AG09319 (cell line): ENCODE data around the gene AUTS2.

ENCODE experiments used
- DNase-seq: peaks from one replicate; pipeline ENCODE4 v3.0.0-alpha.2; 2010; ENCODE audit warnings: low read depth; ENCODE audit errors: extremely low read depth
- TF ChIP-seq, protein P1 (sequence below): IDR thresholded peaks from 2 replicates; pipeline ENCODE4 v1.5.1; 2011; ENCODE audit warnings: low read depth, mild to moderate bottlenecking, inconsistent platforms, low read length, moderate library complexity

Gene AUTS2

DNA sequence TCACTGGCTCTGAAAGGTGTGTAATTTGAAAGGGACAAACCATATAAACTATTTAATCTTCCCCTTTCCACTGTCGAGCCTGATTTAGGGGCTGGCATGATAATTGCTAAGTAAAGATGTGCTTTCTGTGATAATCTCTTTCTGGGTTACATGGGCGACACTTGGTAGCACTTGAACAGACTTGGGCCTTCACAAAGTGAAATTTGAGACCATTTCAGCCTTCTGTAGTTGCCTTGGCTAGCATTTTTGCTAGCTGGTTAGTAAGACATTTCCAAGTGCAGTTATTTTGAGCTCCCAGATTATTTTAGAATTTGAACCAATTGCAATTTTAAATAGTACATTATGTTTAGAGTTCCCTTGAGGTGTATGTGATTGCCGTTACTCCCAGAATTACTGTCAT, 1101.0 kb downstream of the AUTS2 start:
- TF ChIP-seq, protein P1, sequence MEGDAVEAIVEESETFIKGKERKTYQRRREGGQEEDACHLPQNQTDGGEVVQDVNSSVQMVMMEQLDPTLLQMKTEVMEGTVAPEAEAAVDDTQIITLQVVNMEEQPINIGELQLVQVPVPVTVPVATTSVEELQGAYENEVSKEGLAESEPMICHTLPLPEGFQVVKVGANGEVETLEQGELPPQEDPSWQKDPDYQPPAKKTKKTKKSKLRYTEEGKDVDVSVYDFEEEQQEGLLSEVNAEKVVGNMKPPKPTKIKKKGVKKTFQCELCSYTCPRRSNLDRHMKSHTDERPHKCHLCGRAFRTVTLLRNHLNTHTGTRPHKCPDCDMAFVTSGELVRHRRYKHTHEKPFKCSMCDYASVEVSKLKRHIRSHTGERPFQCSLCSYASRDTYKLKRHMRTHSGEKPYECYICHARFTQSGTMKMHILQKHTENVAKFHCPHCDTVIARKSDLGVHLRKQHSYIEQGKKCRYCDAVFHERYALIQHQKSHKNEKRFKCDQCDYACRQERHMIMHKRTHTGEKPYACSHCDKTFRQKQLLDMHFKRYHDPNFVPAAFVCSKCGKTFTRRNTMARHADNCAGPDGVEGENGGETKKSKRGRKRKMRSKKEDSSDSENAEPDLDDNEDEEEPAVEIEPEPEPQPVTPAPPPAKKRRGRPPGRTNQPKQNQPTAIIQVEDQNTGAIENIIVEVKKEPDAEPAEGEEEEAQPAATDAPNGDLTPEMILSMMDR: no peak; the same call in 1 of the 2 replicates
- DNase-seq: no peak

DNA sequence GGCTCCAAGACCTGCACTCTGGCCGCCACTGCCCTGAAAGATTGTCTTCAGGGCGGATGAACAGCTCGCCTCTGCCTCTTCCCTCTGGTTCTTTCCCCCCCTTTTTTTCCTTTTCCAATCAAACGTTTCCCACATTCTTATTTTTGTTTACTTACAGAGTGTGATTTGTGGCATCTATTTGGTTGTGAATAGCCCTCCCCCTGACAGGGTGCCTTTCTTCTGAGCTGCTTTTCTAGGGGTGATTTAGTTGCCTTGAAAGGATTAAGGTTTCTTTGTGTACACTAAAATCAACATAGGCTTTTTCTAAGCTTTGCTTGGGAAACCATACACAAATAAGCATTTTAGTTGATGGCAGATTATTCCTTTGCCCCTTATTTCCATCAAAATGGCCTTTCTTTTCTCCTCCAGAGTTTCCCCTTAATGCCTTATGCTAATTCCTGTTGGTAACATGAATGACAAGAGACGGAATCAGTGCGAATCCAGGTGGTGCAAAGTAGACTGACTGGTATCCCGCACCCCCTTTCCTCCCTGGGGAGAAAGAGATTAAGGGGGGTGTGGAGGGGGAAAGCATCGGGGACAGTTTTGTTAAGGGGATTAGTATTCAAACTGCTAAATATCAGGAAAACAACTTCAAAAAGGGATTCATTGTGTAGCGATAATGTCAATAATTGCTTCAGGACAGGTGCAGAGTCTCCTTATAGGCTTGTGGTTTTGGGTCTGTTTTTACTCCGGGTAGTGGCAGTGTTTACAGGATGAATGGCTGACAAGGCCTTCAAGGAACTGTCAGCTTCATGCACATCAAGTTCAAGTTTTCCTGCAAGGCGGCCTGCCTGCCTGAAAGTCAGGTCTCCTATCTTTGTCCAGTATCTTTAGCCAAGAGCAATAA, 1102.0 kb downstream of the AUTS2 start:
- TF ChIP-seq, protein P1: no peak
- no peak for DNase-seq

DNA sequence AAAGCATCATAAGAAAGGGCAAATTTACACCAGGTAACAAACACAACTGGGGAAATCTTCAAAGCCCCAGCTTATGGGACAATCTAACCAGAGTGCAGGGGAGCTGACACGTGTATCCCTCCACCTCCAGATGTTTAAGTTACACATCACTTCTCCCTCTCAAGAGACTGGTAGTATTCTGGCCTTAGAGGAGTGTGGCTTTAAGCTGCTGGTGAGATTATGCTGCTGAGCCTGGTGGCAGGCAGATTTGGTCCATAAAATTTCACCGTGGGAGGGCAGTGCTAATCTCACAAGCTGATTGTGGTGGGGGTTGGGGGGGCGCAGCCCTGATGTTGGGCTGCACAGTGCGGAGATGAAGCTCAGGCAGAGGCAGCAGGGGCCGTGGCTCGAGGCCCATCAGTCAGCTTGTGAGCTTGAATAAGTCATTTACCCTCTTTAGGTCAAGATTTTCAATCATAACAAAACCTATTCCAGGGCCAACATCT, 1102.7 kb downstream of the AUTS2 start:
- DNase-seq: no peak
- TF ChIP-seq, protein P1: no peak

DNA sequence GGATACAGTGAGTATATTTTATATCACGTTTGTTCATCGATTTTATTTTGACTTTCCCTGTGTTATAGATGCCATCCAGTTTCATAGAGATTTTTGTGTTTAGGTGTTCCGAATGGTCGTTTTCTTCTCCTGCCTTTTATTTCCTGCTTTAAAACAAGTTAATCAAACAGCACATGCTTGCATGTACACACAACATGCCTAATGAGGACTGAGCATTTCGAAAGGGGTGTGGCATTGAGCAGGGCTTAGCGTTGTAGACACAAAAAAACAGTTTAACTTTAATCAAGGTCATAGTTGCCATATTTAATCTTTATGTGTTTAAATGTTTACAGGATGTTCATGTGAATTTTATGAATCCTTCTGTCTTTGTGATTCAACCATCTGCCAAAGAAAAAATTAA, 1103.2 kb downstream of the AUTS2 start:
- TF ChIP-seq, protein P1: no peak
- DNase-seq: no peak

DNA sequence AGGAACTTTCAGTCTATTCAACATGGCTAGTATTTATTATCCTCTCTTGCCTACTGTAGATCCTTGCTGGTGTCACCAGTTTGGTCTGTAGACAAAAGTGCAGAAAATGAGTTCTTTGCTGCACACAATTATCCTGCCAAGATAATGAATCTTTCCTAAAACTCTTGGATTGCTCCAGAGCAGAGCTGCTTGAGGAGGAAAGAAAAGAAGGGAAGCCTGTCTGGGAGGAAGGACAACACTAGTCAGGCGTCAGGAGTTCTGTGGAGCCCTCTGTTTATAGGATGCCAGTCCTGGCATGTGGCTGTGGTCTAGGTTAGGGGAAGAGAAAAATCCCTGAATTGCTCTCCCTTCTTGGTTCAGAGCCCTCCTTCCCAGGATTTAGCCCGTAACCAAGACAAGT, 1103.7 kb downstream of the AUTS2 start:
- TF ChIP-seq, protein P1: no peak
- no peak for DNase-seq

DNA sequence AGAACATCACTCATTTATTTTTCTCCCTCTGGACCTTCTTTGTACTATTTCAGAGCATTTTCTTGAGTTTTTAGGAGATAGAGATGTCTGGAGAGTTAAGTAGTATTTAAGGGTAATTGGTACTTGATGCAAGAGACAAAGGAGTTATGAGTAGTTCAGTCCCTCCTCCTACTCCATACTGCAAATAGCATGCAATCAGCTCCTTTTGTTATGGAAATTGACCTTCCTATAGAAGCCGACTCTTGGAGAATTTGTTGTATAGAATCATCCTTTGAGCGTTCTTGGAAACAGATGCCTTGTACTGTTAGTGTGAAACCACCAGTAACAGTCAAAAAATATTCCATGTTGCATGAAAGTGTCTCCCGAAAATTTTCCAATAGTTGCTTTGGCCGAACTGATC, 1105.5 kb downstream of the AUTS2 start:
- DNase-seq: no peak
- TF ChIP-seq, protein P1: no peak

DNA sequence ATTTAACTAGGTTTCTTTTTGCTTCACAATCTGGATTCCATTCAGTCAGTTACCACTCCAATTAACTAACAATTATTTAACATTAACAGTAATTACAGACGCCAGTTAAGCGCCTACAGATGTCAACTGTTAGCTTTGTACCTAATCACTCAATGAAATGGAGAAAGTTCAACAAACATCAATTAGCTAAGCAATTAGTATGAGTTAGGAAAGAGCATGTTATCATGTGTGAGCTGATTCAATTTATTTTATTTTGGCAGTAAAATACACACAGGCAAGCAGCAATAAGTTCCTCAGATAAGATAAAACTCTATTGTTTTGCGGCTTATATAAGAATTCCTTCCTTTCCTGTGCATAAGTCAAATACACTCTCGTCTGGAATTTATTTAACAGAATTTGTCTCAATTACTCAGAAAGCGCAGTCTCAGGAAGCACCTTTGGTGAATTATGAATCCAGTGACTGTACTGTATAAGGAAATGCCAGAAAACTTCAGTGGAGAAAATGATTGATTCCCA, 1106.6 kb downstream of the AUTS2 start:
- TF ChIP-seq, protein P1: no peak
- no peak for DNase-seq
